GM19397 (cell line): ENCODE results near the gene CARD10.

Experiments used
- ATAC-seq: cut with Tn5 transposase; IDR thresholded peaks from one replicate; pipeline ENCODE4 v1.9.1; 2021; ENCODE audit warnings: mild to moderate bottlenecking, moderate library complexity; ENCODE audit not compliant: unreplicated experiment

CARD10 gene

DNA sequence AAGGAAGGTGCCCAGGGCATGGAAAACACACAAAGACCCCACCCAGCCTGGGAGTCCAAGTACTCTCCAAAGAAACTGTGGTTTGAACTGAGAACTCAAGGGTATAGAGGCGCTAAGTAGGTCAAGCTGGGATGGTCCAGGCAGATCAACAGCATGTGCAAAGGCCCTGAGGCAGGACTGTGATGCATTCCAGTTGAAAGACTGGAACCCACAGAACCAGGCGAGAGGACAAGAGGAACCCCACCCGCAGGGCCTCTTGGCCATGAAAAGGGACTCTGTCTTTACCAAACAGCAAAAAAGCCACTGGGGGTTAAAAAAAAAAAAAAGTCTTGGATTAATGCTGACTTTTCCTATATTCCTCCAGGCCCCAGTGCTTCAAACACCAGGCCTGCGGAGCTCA, 14.3 kb downstream of the CARD10 start:
- no peak for ATAC-seq

GRCh38 chr22:37503850-37504249, 15.4 kb downstream of the CARD10 start:
- ATAC-seq, result no peak

GRCh38 chr22:37503183-37503683, 16.0 kb downstream of the CARD10 start:
- no peak for ATAC-seq

GRCh38 chr22:37502342-37503182, 16.7 kb downstream of the CARD10 start:
- no peak for ATAC-seq

GRCh38 chr22:37501610-37502341, 17.4 kb downstream of the CARD10 start:
- no peak for ATAC-seq

DNA sequence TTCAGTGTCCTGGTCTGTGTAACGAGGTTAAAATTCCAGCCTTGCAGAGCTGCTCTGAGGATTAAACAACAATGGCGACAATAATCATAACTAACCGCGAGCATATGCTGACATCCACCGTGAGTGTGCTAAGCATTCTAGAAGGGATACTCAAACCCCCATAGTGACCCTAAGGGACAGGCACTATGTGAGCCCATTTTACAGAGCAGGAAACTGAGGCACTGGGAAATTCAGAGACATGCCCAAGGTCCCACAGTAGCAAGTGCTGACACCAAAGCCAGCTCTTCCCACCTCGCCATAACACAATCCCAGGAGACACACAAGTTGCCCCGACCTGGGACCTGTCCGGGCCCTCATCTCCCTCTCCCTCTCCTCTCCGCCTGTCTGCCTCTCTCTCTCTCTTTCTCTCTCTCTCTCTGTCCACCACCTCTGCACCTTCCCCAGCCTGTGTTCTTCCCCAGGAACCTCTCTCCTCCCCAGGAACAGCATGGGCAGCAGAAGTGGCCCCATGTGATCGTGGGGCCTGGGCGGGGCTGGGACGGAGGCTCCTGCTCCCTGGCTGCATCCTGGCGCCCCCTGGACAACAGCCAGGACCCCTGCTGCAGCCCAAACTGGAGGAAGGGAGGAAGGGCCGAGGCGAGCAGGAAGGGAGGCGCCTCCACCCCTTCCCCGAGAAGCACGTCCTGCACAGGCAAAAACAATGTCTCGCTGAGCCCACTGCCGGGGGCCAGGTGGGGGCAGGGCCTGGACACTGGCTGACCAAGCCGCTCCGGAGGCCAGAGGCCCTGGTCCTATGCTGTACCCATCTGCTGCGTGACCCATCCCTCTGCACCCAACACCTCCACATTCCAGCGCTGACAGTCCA, 18.2 kb downstream of the CARD10 start:
- no peak for ATAC-seq

DNA sequence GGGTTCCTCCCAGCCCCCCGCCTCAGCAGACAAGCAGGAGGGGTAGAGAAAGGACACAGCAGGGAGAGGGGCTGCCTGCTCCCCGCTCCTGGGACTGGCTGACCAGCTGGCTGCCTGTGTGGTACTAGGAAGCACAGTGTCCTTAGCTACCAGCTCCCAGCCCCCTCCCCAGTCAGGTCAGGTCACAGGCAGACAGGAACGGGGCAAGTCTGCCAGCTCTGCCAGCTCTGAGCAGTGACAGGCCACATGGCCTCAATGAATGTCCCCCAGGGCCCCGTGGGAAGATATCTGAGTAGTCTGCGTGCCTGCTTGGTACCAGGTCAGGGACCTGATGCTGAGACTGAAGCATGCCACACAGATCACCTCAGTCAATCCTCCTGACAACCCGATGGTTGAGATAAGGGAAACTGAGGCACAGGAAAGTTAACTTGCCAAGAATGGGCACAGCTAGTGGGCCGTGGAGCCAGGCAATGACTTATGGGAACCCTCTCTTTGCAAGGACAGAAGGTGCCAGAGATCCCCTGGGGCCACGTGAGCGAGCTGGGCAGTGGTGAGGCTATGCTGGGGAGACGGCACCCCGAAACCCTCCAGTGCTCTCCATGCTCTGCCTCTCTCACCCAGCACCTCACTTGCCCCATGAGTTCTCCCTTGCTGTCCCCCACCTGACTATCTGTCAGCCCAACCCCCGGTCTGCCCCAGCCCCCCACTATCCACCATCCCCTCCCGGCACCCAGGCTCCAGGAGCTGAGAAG, 19.2 kb downstream of the CARD10 start:
- no peak for ATAC-seq

GRCh38 chr22:37499027-37499707, 20.0 kb downstream of the CARD10 start:
- ATAC-seq, result no peak

DNA sequence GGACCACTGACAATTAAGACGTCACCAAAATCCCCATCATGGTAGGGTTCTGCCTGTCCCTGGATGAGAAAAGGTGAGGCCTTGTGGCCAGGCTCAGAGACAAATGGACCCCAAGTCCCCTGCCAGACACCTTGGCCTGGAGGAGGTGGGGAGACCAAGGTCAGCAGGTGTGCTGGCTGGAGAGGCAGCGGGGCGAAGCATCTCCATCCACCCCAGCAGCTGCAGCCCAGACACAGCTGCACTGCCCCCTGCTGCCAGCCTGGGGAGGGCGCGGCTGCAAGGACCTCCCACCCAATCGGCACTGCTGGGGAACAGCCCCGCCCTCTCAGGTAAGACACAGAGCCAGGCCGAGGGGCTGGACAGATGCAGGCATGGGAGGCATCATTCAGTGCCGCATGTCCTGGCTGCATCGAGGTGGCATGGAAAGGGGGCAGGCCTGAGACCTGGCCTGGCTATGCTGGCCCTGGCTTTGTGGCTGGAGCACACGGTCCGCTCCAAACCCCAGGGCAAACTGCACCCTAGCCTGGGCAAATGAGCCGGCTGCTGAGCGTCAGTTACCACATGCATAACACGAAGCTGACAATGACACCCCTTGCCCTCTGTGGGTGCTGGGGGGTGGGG, 20.8 kb downstream of the CARD10 start:
- no peak for ATAC-seq

DNA sequence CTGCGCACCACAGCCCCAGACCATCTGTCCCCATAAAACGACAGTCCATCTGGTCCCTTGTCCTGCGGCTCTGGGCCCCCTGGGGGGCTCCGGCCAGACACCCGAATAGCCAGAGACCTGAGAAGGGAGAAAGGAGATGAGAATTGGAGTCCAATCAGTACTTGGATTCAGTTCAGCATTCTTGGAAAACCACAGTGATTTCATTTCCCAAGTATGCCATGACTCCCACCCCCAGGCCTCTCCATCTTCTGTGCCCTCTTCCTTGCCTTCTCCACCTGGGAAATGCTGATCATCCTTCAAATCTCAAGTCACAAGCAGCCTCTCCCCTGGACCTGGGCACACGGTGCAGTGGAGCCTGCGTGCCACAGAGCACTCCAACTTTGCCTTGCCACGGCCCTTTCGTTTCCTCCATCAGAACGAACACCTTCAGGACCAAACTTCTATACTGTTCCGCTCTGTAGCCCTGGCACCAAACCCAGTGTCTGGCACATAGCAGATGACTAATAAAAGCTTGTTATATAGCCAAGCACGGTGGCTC, 22.1 kb downstream of the CARD10 start:
- no peak for ATAC-seq

DNA sequence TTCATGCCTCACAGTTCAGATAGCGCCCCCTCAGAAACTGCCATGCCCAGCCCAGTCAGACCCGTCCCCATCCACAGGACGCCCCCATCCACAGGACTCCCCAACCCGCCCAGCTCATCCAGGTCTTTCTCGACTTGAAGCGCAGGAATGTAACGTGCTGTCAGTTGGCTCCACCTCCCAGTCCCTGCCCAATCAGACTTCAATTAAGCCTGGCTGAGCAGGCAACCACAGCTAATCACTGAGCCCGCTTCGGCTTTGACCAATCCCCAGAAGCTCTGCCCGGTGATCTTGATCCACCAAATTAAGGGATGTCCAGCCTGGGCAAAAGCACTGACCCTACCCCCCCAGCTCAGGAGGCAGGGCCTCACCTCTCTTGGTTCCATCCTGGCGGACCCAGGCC, 22.6 kb downstream of the CARD10 start:
- no peak for ATAC-seq

GRCh38 chr22:37493979-37494378, 25.2 kb downstream of the CARD10 start:
- ATAC-seq, result no peak

- ATAC-seq, result no peak
Observed at GRCh38 chr22:37492428-37493344, 26.5 kb downstream of the CARD10 start.

- ATAC-seq, result no peak
Observed at GRCh38 chr22:37491559-37492427, 27.4 kb downstream of the CARD10 start.

DNA sequence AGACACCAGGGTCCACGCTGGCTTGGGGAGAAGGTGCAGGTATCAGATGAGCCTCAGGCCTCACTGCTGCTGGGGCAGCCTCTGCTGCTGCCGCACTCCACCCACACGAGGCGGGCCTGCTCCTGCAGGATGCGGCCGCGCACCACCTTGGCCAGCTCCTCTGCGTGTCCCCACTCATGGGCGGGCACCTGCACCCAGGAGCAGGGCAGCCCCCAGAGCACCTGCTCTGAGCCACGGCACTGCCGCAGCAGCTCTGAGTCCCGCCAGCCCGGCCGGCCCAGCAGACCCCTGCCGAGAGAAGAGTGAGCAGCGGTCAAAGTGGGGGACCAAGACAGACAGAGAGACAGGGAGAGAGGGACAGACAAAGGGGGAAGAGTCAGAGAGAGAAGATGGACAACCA, 28.1 kb downstream of the CARD10 start:
- no peak for ATAC-seq

GRCh38 chr22:37489983-37490382, 29.2 kb downstream of the CARD10 start:
- no peak for ATAC-seq
